NCI-H510A treated with DMSO at 0.1 percent for 48 hours (cell line): ENCODE results near the gene CORO6.

ENCODE experiments used
- DNase-seq: peaks from one replicate; lab custom pipeline; 2025; lab: John Stamatoyannopoulos, UW

Gene CORO6

GRCh38 chr17:29612404-29613280 lies 10.1 kb downstream of the CORO6 start:
- no peak for DNase-seq

GRCh38 chr17:29612094-29612403 lies 10.7 kb downstream of the CORO6 start:
- no peak for DNase-seq

GRCh38 chr17:29611351-29612093 lies 11.2 kb downstream of the CORO6 start:
- DNase-seq: no peak

- DNase-seq: no peak
Observed at GRCh38 chr17:29610395-29610794, 12.3 kb downstream of the CORO6 start.

- no peak for DNase-seq
Observed at GRCh38 chr17:29608986-29609385, 13.7 kb downstream of the CORO6 start.

- no peak for DNase-seq
Observed at GRCh38 chr17:29607557-29608195, 15.0 kb downstream of the CORO6 start.

GRCh38 chr17:29603109-29603674 lies 19.5 kb downstream of the CORO6 start:
- DNase-seq: no peak

GRCh38 chr17:29597361-29598172 lies 25.1 kb downstream of the CORO6 start:
- no peak for DNase-seq

- DNase-seq: no peak
Observed at GRCh38 chr17:29596811-29597210, 25.9 kb downstream of the CORO6 start.

- no peak for DNase-seq
Observed at GRCh38 chr17:29595943-29596774, 26.6 kb downstream of the CORO6 start.

- no peak for DNase-seq
Observed at GRCh38 chr17:29595107-29595942, 27.4 kb downstream of the CORO6 start.

GRCh38 chr17:29594519-29595090 lies 28.1 kb downstream of the CORO6 start:
- no peak for DNase-seq

- DNase-seq: peak; percentile 30
Observed at GRCh38 chr17:29593591-29594518, 28.9 kb downstream of the CORO6 start.

- DNase-seq: peak; percentile 74
Observed at GRCh38 chr17:29592850-29593551, 29.7 kb downstream of the CORO6 start, which contains the start of gene ANKRD13B. Gene ANKRD13B (plus strand): TSS chr17:29593132. CDS start chr17:29593622, 490 bp downstream.

GRCh38 chr17:29591737-29592608 lies 30.7 kb downstream of the CORO6 start:
- peak; percentile 95 for DNase-seq

GRCh38 chr17:29591146-29591736 lies 31.5 kb downstream of the CORO6 start:
- DNase-seq: peak; percentile 67
